Neural cell (in vitro differentiated cells): ENCODE data around the gene PIEZO1. TPM values are rescaled to one million over a fixed set of nuclear protein-coding genes. Genes with fewer than 3 reads are reported as not detected.

Source experiments
- H2AFZ ChIP-seq: fragments of 200-600, 300-800 bp; sonication (generic), shearing (Covaris generic); 2 replicates; pipeline ENCODE4 v1.6.0; 2014; ENCODE audit warnings: low read depth, mild to moderate bottlenecking, antibody characterized with exemption, low read length, moderate library complexity
- H3F3A ChIP-seq: fragments of 200-600 bp; shearing (Covaris generic); 2 replicates; pipeline ENCODE4 v1.6.1; 2016; ENCODE audit warnings: mild to moderate bottlenecking, moderate library complexity, mixed read lengths, antibody characterized with exemption, low read length; ENCODE audit not compliant: insufficient read depth, poor library complexity, severe bottlenecking
- H3K27ac ChIP-seq: fragments of 200-600, 300-800 bp; sonication (generic), shearing (Covaris generic); 2 replicates; pipeline ENCODE4 v1.5.1; 2014; ENCODE audit warnings: mild to moderate bottlenecking, low read length, moderate library complexity
- H3K27me3 ChIP-seq: fragments of 300-800, 200-600 bp; sonication (generic), shearing (Covaris generic); 2 replicates; pipeline ENCODE4 v1.6.0; 2014; ENCODE audit warnings: mild to moderate bottlenecking, low read depth, low read length, moderate library complexity; ENCODE audit not compliant: insufficient read depth
- H3K36me3 ChIP-seq: fragments of 300-800, 200-600 bp; sonication (generic), shearing (Covaris generic); 2 replicates; pipeline ENCODE4 v1.5.1; 2014; ENCODE audit warnings: mild to moderate bottlenecking, antibody characterized with exemption, low read length, moderate library complexity; ENCODE audit not compliant: insufficient read depth
- H3K4me2 ChIP-seq: fragments of 300-800, 200-600 bp; sonication (generic), shearing (Covaris generic); 2 replicates; pipeline ENCODE4 v1.6.0; 2014; ENCODE audit warnings: mild to moderate bottlenecking, low read length
- H3K4me3 ChIP-seq: fragments of 300-800, 200-600 bp; sonication (generic), shearing (Covaris generic); 2 replicates; pipeline ENCODE4 v1.5.1; 2014; ENCODE audit warnings: mild to moderate bottlenecking, low read length, moderate library complexity
- H3K79me2 ChIP-seq: fragments of 200-600 bp; shearing (Covaris generic); replicated peaks from 2 replicates; pipeline ENCODE4 v1.6.0; 2014; ENCODE audit warnings: mild to moderate bottlenecking, low read length, moderate library complexity; ENCODE audit not compliant: insufficient read depth
- H3K9ac ChIP-seq: fragments of 300-800, 200-600 bp; sonication (generic), shearing (Covaris generic); 2 replicates; pipeline ENCODE4 v1.6.1; 2016; ENCODE audit warnings: mild to moderate bottlenecking, low read length, mixed read lengths
- H3K9me2 ChIP-seq: fragments of 200-600 bp; shearing (Covaris generic); 2 replicates; pipeline ENCODE4 v1.6.1; 2016; ENCODE audit warnings: mild to moderate bottlenecking, low read length, mixed read lengths; ENCODE audit not compliant: insufficient read depth
- H3K9me3 ChIP-seq: fragments of 200-600, 300-800 bp; sonication (generic), shearing (Covaris generic); 2 replicates; pipeline ENCODE4 v1.6.1; 2016; ENCODE audit warnings: mild to moderate bottlenecking, mixed run types, low read length, moderate library complexity, mixed read lengths
- H4K20me1 ChIP-seq: fragments of 200-600 bp; shearing (Covaris generic); 2 replicates; pipeline ENCODE4 v1.6.1; 2016; ENCODE audit warnings: mild to moderate bottlenecking, mixed run types; ENCODE audit not compliant: insufficient read depth
- CTCF ChIP-seq: fragments of 450-650 bp; IDR thresholded peaks from 2 replicates; pipeline ENCODE4 v1.5.1; 2014; ENCODE audit warnings: antibody characterized with exemption, mild to moderate bottlenecking, moderate library complexity; ENCODE audit not compliant: poor library complexity, severe bottlenecking
- EP300 ChIP-seq: fragments of 450-650 bp; conservative IDR thresholded peaks from 2 replicates; pipeline ENCODE4 v1.6.1; 2014; ENCODE audit warnings: antibody characterized with exemption, mild to moderate bottlenecking, moderate library complexity; ENCODE audit not compliant: poor library complexity, severe bottlenecking
- EZH2 ChIP-seq: fragments of 200-600, 300-800 bp; shearing (Covaris generic), sonication (generic); IDR thresholded peaks from 2 replicates; pipeline ENCODE4 v1.6.1; 2014; ENCODE audit warnings: antibody characterized with exemption, low read length, borderline replicate concordance, mild to moderate bottlenecking; ENCODE audit not compliant: insufficient read depth, poor library complexity, severe bottlenecking
- MXI1 ChIP-seq: fragments of 450-650 bp; conservative IDR thresholded peaks from 2 replicates; pipeline ENCODE4 v1.6.1; 2014; ENCODE audit warnings: antibody characterized with exemption, mild to moderate bottlenecking; ENCODE audit not compliant: poor library complexity, severe bottlenecking
- POLR2AphosphoS5 ChIP-seq: IDR thresholded peaks from 2 replicates; pipeline ENCODE4 v1.6.1; 2012
- RAD21 ChIP-seq: fragments of 450-650 bp; conservative IDR thresholded peaks from 2 replicates; pipeline ENCODE4 v1.6.1; 2014; ENCODE audit warnings: antibody characterized with exemption, mild to moderate bottlenecking, moderate library complexity
- REST ChIP-seq: IDR thresholded peaks from 2 replicates; pipeline ENCODE4 v1.6.1; 2012; ENCODE audit warnings: borderline replicate concordance
- SMC3 ChIP-seq: fragments of 450-650 bp; conservative IDR thresholded peaks from 2 replicates; pipeline ENCODE4 v1.6.1; 2014; ENCODE audit warnings: antibody characterized with exemption, mild to moderate bottlenecking, moderate library complexity; ENCODE audit not compliant: poor library complexity
- TAF1 ChIP-seq: IDR thresholded peaks from 2 replicates; pipeline ENCODE4 v1.6.1; 2012; ENCODE audit warnings: low read depth
- polyA plus RNA-seq: library from polyadenylated mRNA; depleted of rRNA; stranded (reverse); fragments of >200 nt; gene quantifications from 2 replicates; pipeline ENCODE4 v1.2.3, GENCODE V29; 2014

The PIEZO1 gene
- polyA plus RNA-seq, 1 donor from 2014 or later = not detected

- TF ChIP-seq CTCF = no peak
- TF ChIP-seq MXI1 = no peak
- TF ChIP-seq TAF1 = no peak
- no peak for TF ChIP-seq EZH2
- TF ChIP-seq REST = no peak
- TF ChIP-seq POLR2AphosphoS5 = no peak
- no peak for TF ChIP-seq RAD21
- no peak for TF ChIP-seq EP300
- TF ChIP-seq SMC3 = no peak
- Histone ChIP-seq H3K36me3 (no peaks in the 10 kb centered on the region), H4K20me1 (no peaks in the 10 kb centered on the region), H3F3A (no peaks in the 10 kb centered on the region), H3K9me3 (no peaks in the 10 kb centered on the region), H3K4me2 (no peak overlapping the region), H3K9me2 (no peaks in the 10 kb centered on the region), H3K79me2 (no peaks in the 10 kb centered on the region), H3K27me3 (no peaks in the 10 kb centered on the region), H3K4me3 (no peak overlapping the region), H3K9ac (no peak overlapping the region), H2AFZ (no peak overlapping the region), H3K27ac (no peak overlapping the region)
Measured at GRCh38 chr16:88834670-88835069, 49.6 kb upstream of the PIEZO1 start.

GRCh38 chr16:88833086-88833485, 48.1 kb upstream of the PIEZO1 start:
- Histone ChIP-seq H3K9me3 (no peaks in the 10 kb centered on the region), H3F3A (no peaks in the 10 kb centered on the region), H3K9ac (no peak overlapping the region), H3K79me2 (no peaks in the 10 kb centered on the region), H3K27me3 (no peaks in the 10 kb centered on the region), H4K20me1 (no peaks in the 10 kb centered on the region), H3K9me2 (no peaks in the 10 kb centered on the region), H3K4me2 (no peak overlapping the region), H3K27ac (no peak overlapping the region), H3K36me3 (no peaks in the 10 kb centered on the region), H2AFZ (no peak overlapping the region), H3K4me3 (no peak overlapping the region)
- no peak for TF ChIP-seq EZH2
- no peak for TF ChIP-seq POLR2AphosphoS5
- no peak for TF ChIP-seq SMC3
- no peak for TF ChIP-seq TAF1
- no peak for TF ChIP-seq EP300
- no peak for TF ChIP-seq CTCF
- TF ChIP-seq MXI1 = no peak
- no peak for TF ChIP-seq REST
- no peak for TF ChIP-seq RAD21
